Measurements from ENCODE around the gene GDF15. TPM values are rescaled to one million over a fixed set of nuclear protein-coding genes. Genes with fewer than 3 reads are reported as not detected.
"Not testable (repeated sequence)": the region's sequence is repeated elsewhere in the genome, so short reads cannot be mapped to it uniquely, and the experiment has no call there.

GDF15 gene
- total RNA-seq, 2 experiments from 2014 or later = not detected

DNA sequence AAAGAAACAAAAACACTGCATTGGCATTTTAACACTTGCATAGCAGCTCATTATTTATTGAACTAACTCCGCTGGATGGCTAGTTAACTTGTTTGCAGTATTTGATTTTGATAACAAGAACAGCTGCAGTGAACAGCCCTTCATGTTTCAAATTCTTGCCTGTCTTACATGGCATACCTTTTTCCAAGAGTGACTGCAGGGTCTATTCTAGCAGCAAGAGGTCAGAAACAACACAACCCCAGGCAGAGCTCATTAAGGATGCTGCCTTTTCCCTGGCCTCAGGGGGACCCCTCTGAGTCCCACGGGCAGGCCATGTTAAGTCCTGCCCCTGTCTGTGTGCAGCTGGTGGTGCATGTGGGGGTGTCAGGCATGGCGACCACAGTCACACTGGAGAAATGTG is 28.9 kb upstream of the GDF15 start:
- ChIA-PET CTCF (interaction anchor here (1.6 kb wide), 1 partner anchor 31 kb away, joined by 3 read pairs; no protein-coding TSS in a partner anchor), POLR2A (no interaction called here)

DNA sequence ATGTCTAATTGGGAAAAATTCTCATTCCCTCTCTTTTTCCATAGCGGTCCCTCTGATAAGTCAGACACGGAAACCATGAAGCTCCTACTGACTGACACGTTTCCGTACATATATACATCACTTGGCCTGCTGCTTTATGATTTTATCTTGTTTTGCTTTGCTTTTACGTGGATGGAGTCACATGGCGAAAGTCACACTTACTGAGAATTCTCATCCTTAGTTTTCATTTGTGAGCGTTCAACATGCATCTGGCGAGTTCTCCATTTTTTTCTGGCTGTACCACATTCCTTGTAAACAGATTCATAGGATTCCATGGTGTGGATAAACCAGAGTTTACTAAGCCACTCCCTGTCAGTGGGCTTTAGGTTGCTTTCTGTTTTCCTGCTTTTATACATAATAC is 24.3 kb upstream of the GDF15 start:
- POLR2A ChIA-PET = no interaction called here
- CTCF ChIA-PET = interaction anchor here (1.8 kb wide), 1 partner anchor 50 kb away, joined by 5 read pairs; no protein-coding TSS in a partner anchor

DNA sequence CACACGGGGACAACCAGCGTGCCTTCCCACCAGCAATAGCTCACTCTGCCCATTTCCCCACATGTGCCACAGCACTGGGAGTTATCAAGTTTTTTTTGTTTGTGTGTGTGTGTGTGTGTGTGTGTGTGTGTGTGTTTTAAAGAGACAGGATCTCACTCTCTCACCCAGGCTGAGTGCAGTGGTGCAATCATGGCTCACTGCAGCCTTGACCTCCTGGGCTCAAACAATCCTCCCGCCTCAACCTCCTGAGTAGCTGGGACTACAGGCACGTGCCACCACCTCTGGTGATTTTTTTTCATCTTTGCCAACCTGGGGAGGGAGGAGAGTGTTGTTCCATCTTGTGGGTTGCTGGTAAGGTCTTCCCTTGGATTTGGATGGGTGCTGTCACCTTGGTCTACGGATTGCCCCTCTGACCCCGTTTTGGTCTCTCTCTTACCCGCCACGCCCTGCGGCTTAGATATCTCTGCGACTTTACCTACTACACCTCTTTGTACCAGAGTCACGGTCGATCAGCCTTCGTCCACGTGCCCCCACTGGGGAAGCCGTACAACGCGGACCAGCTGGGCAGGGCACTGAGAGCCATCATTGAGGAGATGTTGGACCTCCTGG is 22.9 kb upstream of the GDF15 start:
- POLR2A ChIA-PET = interaction anchor here (0.6 kb wide), 1 partner anchor 271 kb away, joined by 5 read pairs; no protein-coding TSS in a partner anchor
- CTCF ChIA-PET = interaction anchor here (0.5 to 1.8 kb wide), 2 partner anchors 35 to 48 kb away, joined by 4 to 5 read pairs; no protein-coding TSS in a partner anchor

DNA sequence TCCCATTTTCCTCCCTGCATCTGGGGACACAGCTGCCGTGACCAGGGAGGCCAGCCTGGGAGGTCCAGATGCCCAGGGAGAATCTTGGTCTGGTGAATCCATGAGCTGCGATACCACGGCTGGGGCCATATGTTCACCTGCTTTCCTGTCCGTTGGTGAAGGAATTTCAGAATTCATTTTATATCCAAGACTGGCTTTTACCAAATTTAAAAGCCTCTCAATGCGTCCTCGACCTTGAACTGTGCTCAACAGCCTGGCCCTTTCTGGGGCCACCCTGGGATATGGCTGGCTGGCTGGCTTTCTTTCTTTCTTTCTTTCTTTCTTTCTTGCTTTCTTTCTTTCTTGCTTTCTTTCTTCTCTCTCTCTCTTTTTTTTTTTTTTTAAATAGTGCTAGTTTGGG is 22.2 kb upstream of the GDF15 start:
- CTCF ChIA-PET = no interaction called here
- POLR2A ChIA-PET = interaction anchor here (0.5 kb wide), 1 partner anchor 86 kb away, joined by 8 read pairs; no protein-coding TSS in a partner anchor

DNA sequence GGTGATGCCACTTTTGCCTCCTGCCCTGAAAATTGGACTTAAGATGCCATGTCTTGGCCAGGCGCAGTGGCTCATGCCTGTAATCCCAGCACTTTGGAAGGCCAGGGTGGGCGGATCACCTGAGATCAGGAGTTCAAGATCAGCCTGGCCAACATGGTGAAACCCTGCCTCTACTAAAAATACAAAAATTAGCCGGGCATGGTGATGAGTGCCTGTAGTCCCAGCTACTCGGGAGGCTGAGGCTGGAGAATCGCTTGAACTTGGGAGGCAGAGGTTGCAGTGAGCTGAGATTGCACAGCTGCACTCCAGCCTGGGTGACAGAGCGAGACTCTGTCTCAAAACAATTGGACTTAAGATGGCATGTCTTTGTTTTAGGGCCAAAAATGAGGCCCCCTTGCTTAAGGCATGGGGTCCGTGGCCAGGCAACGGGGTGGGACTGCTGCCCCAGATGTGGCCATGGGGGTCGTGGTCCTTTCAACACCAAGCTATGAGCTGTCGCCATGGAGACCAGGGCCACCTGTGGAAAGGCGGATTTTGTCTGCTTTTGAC is 21.6 kb upstream of the GDF15 start:
- ChIA-PET POLR2A (interaction anchor here (0.5 kb wide), 1 partner anchor 86 kb away, joined by 8 read pairs; no protein-coding TSS in a partner anchor), CTCF (interaction anchor here (0.8 kb wide), 1 partner anchor 24 kb away, joined by 3 read pairs; no protein-coding TSS in a partner anchor)

- CTCF ChIA-PET = interaction anchor here (0.8 kb wide), 1 partner anchor 23 kb away, joined by 3 read pairs; no protein-coding TSS in a partner anchor
- POLR2A ChIA-PET = no interaction called here
Measured at GRCh38 chr19:18364826-18365528, 21.0 kb upstream of the GDF15 start.

- ChIA-PET CTCF (interaction anchor here (0.8 kb wide), 1 partner anchor 44 kb away, joined by 3 read pairs; no protein-coding TSS in a partner anchor), POLR2A (no interaction called here)
Measured at GRCh38 chr19:18366021-18366435, 19.9 kb upstream of the GDF15 start.

DNA sequence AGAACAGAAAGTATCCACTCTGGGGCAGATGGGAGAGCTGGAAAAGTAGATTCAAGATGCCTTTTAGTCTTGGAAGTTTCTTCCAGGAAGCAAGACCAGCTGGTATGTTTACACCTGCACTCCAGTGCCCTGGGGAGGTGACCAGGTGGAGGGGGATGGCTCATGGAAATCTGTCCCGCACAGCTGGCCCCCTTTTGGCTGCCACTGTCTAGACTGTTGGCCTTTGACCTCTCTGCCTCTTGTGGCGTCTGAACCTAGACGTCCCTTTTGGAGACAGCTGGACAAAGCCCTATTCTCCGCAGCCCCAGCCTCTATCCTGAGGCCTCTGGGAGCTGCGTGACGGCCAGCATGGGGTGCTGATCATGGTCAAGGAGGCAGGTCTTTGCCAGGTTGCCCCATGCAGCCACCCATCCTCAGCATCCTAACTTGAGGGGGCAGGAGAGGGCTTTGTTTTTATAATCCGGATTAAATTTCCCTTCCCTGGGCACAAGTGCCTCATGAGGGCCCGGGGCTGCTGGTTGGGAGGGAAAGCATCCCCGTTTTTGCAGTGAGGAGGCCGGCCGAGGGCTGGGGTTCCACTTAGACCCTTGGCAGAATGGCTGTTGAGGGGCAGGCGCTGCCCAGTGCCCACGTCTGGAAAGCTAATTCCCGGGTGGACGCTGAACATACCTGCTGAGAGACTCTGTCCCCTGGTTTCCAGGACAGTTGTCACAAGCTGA is 17.3 kb upstream of the GDF15 start:
- CTCF ChIA-PET = interaction anchor here (0.7 to 0.8 kb wide), 3 partner anchors 17 to 375 kb away, joined by 3 to 6 read pairs (median 4); partner anchors contain the start of gene GDF15
- POLR2A ChIA-PET = no interaction called here

DNA sequence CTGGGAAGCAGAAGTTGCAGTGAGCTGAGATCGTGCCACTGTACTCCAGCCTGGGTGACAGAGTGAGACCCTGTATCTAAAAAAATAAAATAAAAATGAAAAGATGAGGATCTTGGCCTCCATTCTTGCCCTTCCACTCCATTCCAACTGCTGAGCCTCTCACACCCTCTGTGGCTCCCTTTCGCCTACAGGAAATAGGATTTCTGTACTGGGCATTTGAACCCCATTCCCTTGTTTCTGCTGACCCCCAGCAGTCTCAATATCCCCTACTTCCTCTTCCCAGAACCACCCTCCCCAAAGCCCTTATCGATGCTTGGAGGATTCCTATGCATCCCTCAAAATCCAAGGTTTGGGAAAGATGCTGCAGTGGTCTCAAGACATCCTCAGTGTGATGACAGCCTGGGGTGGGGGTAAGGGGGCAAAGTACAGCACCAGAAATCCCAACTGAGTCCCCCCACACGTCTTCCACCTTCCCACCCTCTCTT is 12.5 kb upstream of the GDF15 start:
- CTCF ChIA-PET = no interaction called here
- POLR2A ChIA-PET = no interaction called here

GRCh38 chr19:18373892-18374629 is 11.9 kb upstream of the GDF15 start:
- CTCF ChIA-PET = no interaction called here
- POLR2A ChIA-PET = no interaction called here

- CTCF ChIA-PET = no interaction called here
Measured at GRCh38 chr19:18377026-18377425, 8.9 kb upstream of the GDF15 start.

GRCh38 chr19:18379803-18380747 is 5.9 kb upstream of the GDF15 start:
- POLR2A ChIA-PET = no interaction called here
- CTCF ChIA-PET = interaction anchor here (0.6 kb wide), 2 partner anchors 166 to 399 kb away, joined by 3 read pairs; no protein-coding TSS in a partner anchor

More at GRCh38 chr19:18377026-18377425, 8.9 kb upstream of the GDF15 start:
- POLR2A ChIA-PET = interaction anchor here (0.7 kb wide), 1 partner anchor 40 kb away, joined by 8 read pairs; no protein-coding TSS in a partner anchor

GRCh38 chr19:18380843-18381242 is 5.1 kb upstream of the GDF15 start:
- POLR2A ChIA-PET = no interaction called here
- CTCF ChIA-PET = interaction anchor here (0.7 kb wide), 1 partner anchor 367 kb away, joined by 3 read pairs; no protein-coding TSS in a partner anchor

- CTCF ChIA-PET = interaction anchor here (0.8 kb wide), 1 partner anchor 55 kb away, joined by 3 read pairs; no protein-coding TSS in a partner anchor
- POLR2A ChIA-PET = not testable (repeated sequence)
Measured at GRCh38 chr19:18383622-18384021, 2.3 kb upstream of the GDF15 start.

DNA sequence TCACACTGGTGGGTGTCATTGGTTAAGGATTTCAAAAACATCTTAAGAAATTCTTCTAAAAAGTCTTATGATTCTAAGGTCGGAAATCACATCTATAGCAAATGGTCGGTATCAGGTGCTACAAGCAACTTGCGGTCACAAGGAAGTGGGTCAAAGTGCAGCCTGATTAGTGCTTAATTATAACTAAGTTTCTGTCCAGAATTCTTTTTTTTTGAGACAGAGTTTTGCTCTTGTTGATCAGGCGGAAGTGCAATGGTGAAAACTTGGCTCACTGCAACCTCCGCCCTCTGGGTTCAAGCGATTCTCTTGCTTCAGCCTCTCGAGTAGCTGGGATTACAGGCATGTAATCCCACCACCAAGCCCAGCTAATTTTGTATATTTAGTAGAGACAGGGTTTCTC is 1.2 kb upstream of the GDF15 start:
- CTCF ChIA-PET = no interaction called here
- POLR2A ChIA-PET = no interaction called here

DNA sequence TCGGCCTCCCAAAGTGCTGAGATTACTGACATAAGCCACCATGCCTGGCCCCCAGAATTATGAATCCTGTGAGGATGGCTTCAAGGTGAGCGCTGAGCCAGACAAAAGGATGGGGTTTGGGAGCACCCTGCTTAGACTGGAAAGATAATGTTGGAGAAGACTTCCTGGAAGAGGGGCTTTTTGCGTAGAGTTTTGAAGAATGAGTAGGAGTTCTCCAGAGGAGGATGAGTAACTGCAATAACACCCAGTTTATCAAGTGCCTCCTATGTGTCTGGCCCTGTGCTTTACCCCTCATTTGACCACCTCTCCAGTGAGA is 641 bp upstream of the GDF15 start:
- ChIA-PET POLR2A (no interaction called here), CTCF (interaction anchor here (0.5 to 6.8 kb wide), 5 partner anchors 13 to 72 kb away, joined by 3 to 107 read pairs (median 3); partner anchors contain the start of gene LRRC25)

- POLR2A ChIA-PET = no interaction called here
- CTCF ChIA-PET = interaction anchor here (1.0 to 6.8 kb wide), 2 partner anchors 27 to 37 kb away, joined by 3 to 107 read pairs; no protein-coding TSS in a partner anchor
Measured at GRCh38 chr19:18386543-18387271, 749 bp downstream of the GDF15 start.
